HepG2 (cell line): ENCODE results near the gene KNCN.

Source experiments
- BHLHE40 ChIP-seq: IDR thresholded peaks from 2 replicates; pipeline ENCODE4 v1.6.1; 2011; ENCODE audit warnings: low read length, improper control_type of control experiment
- CBFB ChIP-seq: sonication (generic); formaldehyde crosslinking; IDR thresholded peaks from 2 replicates; pipeline ENCODE4 v1.4.0; 2020; ENCODE audit warnings: missing genetic modification reagents
- JUNB ChIP-seq: sonication (generic); formaldehyde crosslinking; IDR thresholded peaks from 2 replicates; pipeline ENCODE4 v1.8.0; 2022; ENCODE audit warnings: missing genetic modification reagents, mild to moderate bottlenecking, borderline replicate concordance
- NCOR1 ChIP-seq: fragments of 200-600 bp; sonication (generic); IDR thresholded peaks from 2 replicates; pipeline ENCODE4 v1.7.0; 2017; ENCODE audit warnings: antibody characterized with exemption, low read length, borderline replicate concordance
- RAD21 ChIP-seq: fragments of 450-650 bp; formaldehyde crosslinking; IDR thresholded peaks from 2 replicates; pipeline ENCODE4 v1.5.0; 2020; ENCODE audit warnings: mild to moderate bottlenecking
- TAF1 ChIP-seq: sonication (generic); formaldehyde crosslinking; IDR thresholded peaks from 2 replicates; pipeline ENCODE4 v1.4.0; 2020; ENCODE audit warnings: missing genetic modification reagents
- ZKSCAN8 ChIP-seq: IDR thresholded peaks from 2 replicates; pipeline ENCODE4 v1.6.1; 2016; ENCODE audit warnings: borderline replicate concordance, missing genetic modification reagents, missing compliant biosample characterization
- ZNF207 ChIP-seq: fragments of 450-650 bp; IDR thresholded peaks from 2 replicates; pipeline ENCODE4 v1.6.1; 2016; ENCODE audit warnings: antibody characterized with exemption, borderline replicate concordance
- TF ChIP-seq, protein P1 (sequence below): sonication (generic); formaldehyde crosslinking; IDR thresholded peaks from 2 replicates; pipeline ENCODE4 v1.5.0; 2020; ENCODE audit warnings: mild to moderate bottlenecking, missing genetic modification reagents, moderate library complexity
- TF ChIP-seq, protein P2 (sequence below): sonication (generic); formaldehyde crosslinking; IDR thresholded peaks from 2 replicates; pipeline ENCODE4 v1.8.0; 2022; ENCODE audit warnings: mild to moderate bottlenecking, missing genetic modification reagents

- TF ChIP-seq, protein P1, sequence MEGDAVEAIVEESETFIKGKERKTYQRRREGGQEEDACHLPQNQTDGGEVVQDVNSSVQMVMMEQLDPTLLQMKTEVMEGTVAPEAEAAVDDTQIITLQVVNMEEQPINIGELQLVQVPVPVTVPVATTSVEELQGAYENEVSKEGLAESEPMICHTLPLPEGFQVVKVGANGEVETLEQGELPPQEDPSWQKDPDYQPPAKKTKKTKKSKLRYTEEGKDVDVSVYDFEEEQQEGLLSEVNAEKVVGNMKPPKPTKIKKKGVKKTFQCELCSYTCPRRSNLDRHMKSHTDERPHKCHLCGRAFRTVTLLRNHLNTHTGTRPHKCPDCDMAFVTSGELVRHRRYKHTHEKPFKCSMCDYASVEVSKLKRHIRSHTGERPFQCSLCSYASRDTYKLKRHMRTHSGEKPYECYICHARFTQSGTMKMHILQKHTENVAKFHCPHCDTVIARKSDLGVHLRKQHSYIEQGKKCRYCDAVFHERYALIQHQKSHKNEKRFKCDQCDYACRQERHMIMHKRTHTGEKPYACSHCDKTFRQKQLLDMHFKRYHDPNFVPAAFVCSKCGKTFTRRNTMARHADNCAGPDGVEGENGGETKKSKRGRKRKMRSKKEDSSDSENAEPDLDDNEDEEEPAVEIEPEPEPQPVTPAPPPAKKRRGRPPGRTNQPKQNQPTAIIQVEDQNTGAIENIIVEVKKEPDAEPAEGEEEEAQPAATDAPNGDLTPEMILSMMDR (CRISPR knock-in tag) = no peak
- TF ChIP-seq JUNB (CRISPR knock-in tag) (no peak), BHLHE40 (no peak), ZKSCAN8 (no peak), RAD21 (no peak), TAF1 (CRISPR knock-in tag) (no peak), ZNF207 (no peak), CBFB (CRISPR knock-in tag) (no peak), NCOR1 (no peak)
- TF ChIP-seq, protein P2, sequence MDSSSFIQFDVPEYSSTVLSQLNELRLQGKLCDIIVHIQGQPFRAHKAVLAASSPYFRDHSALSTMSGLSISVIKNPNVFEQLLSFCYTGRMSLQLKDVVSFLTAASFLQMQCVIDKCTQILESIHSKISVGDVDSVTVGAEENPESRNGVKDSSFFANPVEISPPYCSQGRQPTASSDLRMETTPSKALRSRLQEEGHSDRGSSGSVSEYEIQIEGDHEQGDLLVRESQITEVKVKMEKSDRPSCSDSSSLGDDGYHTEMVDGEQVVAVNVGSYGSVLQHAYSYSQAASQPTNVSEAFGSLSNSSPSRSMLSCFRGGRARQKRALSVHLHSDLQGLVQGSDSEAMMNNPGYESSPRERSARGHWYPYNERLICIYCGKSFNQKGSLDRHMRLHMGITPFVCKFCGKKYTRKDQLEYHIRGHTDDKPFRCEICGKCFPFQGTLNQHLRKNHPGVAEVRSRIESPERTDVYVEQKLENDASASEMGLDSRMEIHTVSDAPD (CRISPR knock-in tag) = no peak
Measured at GRCh38 chr1:46522184-46522968, 29.1 kb downstream of the KNCN start.
